Psoas muscle (tissue), 8 donors: ENCODE results near the gene VSIR. TPM values are rescaled to one million over a fixed set of nuclear protein-coding genes. Genes with fewer than 3 reads are reported as not detected.

Experiments
- ATAC-seq, 4 donors: fragments of 200-7000 bp; cut with Tn5 transposase; one replicate each; pipeline ENCODE4 v1.9.1; 2020; ENCODE audit warnings: moderate library complexity in 3 of 4, mild to moderate bottlenecking in 2 of 4
- DNase-seq, 2 donors: peaks; one replicate each; pipeline ENCODE4 v3.0.0-alpha.2; 2020
- H3K27ac ChIP-seq: fragments of 200-600 bp; one replicate; pipeline ENCODE4 v1.8.0; 2022
- H3K27me3 ChIP-seq, 3 donors: fragments of 200-600 bp in 1 of 3; one replicate each; pipeline versions ENCODE4 v1.6.1 to v1.8.0; 2013 to 2022; ENCODE audit warnings: low read length in 2 of 3, mild to moderate bottlenecking in 2 of 3, moderate library complexity in 1 of 3; ENCODE audit not compliant: insufficient read depth in 3 of 3
- H3K36me3 ChIP-seq, 2 donors: fragments of 200-600 bp in 1 of 2; one replicate each; pipeline versions ENCODE4 v1.6.1 to v1.8.0; 2013 to 2022; ENCODE audit warnings: low read depth in 1 of 2, mild to moderate bottlenecking in 1 of 2, moderate library complexity in 1 of 2; ENCODE audit not compliant: insufficient read depth in 1 of 2
- H3K4me1 ChIP-seq: fragments of 200-600 bp; one replicate; pipeline ENCODE4 v1.8.0; 2022
- H3K4me3 ChIP-seq: fragments of 200-600 bp; one replicate; pipeline ENCODE4 v1.8.0; 2022; ENCODE audit warnings: mild to moderate bottlenecking
- H3K9me3 ChIP-seq: fragments of 200-600 bp; one replicate; pipeline ENCODE4 v1.8.0; 2022
- CTCF ChIP-seq: fragments of 200-600 bp; IDR thresholded peaks from one replicate; pipeline ENCODE4 v1.8.0; 2022; ENCODE audit warnings: antibody characterized with exemption
- WGBS, 3 donors: extraction: QIAGEN DNeasy Blood & Tissue Kit; methylation state at CpG; one replicate each; pipeline versions ENCODE4 v1.1.6 to v1.1.7; 2013; 5-methylcytosine and 5-hydroxymethylcytosine counted together
- intact Hi-C, 2 donors: fragments of 100-400 bp; cut with DNase I; formaldehyde crosslinking; loops; one replicate each; pipeline versions ENCODE4 v1.11.0 to v1.14.2; 2022
- polyA plus RNA-seq, 3 donors: library from polyadenylated mRNA; stranded (reverse); fragments of 200-250 nt; gene quantifications; one replicate each; pipeline ENCODE4 v1.2.3, GENCODE V29; 2013
- total RNA-seq, 4 donors: library from RNA; stranded (reverse); fragmentation: NEBNext Ultra II Directional in 2 of 4; extraction: Animal tissue kit (Norgen Biotek cat#: 25700) in 2 of 4; gene quantifications; one replicate each; pipeline versions ENCODE4 v1.2.1 to v1.2.4, GENCODE V29; 2021 to 2023
- donor health status: healthy with polysubstance abuse.
- donor health status: DM: no; HTN: no; CAD: no; lungs with moderate emphysema.
- donor health status: Bipolar disorder and iron deficiency.
- donor health status: healthy.
- donor health status: DM: yes; HTN: yes; CAD: no.
- donor health status: DM: no; HTN: no; CAD: no.
- donor health status: DM: no; HTN: no; CAD: no.
- donor health status: DM: yes; HTN: yes; CAD: no.

The VSIR gene
- total and polyA plus RNA-seq, 7 donors = 12.5 to 21.8 (median 18.1) TPM

DNA sequence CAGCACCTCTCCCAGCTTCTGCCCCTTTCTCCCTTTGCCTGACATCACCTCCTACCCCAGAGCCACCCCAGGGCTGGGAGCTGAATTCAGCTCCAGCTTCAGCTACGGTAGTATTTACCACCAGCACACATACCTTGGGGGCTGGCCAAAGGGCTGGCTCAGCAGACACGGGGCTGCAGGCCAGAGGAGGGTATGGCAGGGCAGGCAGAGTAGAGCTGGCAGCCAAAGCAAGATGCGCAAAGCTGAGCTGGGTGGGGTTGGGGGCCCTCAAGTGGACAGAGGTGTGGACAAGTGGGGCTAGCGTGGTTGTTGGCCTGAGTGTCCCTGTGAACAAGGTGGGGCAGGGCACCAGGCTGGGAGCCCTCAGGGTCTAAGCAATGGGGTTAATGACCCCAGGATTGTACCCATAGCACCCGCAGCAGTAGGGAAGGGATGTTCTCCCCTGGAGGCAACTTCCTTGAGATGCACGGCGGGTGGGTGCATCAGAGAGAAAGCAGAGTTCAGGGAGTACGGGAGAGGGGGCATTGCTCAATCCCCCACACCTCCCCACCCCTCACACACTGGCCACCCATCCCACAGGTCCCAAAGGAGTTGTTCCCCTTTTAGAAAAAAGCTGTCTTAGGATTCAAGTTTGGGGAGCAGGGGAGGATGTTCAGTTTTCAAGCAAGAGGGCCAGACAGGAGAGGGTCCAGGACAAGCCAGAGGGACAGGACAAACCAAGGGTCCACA is 8.0 kb downstream of the VSIR start:
- Histone ChIP-seq H3K4me3 (no peak overlapping the region), H3K9me3 (no peaks in the 10 kb centered on the region)

GRCh38 chr10:71763352-71764127 is 9.8 kb downstream of the VSIR start:
- TF ChIP-seq CTCF = no peak
- ATAC-seq (no peak), DNase-seq (no peak)
- WGBS, 3 donors = 54 to 72% (median 60%) methylated on average over 11 of the region's 11 CpGs
- Histone ChIP-seq H3K9me3 (no peaks in the 10 kb centered on the region), H3K27me3 (no peaks in the 10 kb centered on the region), H3K4me3 (no peak overlapping the region), H3K4me1 (peaks cover 68% of the 10 kb centered on the region), H3K36me3 (peaks cover 2 to 12% of the 10 kb centered on the region in 2 donors), H3K27ac (no peak overlapping the region)
- intact Hi-C loops = no loop called here

More for the DNA sequence above, 8.0 kb downstream of the VSIR start:
- DNase-seq = peak in 1 of 2 donors; percentile 76
- intact Hi-C loops = no loop called here
- 29 to 32% (median 31%) methylated on average over 7 to 8 of the region's 8 CpGs for WGBS, 3 donors
- H3K27ac ChIP-seq = peak overlapping the region; percentile 81
- ATAC-seq = peak; percentile 39 to 76 (median 67)
- H3K27me3 ChIP-seq = no peaks in the 10 kb centered on the region
- H3K4me1 ChIP-seq = peaks cover 80% of the 10 kb centered on the region
- no peak for TF ChIP-seq CTCF
- H3K36me3 ChIP-seq = peaks cover 2 to 7% of the 10 kb centered on the region in 2 donors

- peaks cover 2 to 12% of the 10 kb centered on the region in 2 donors for H3K36me3 ChIP-seq
- H3K9me3 ChIP-seq = no peaks in the 10 kb centered on the region
- no peak for DNase-seq
- no peak for TF ChIP-seq CTCF
- H3K27ac ChIP-seq = no peak overlapping the region
- no peak for ATAC-seq
- peaks cover 62% of the 10 kb centered on the region for H3K4me1 ChIP-seq
- WGBS, 3 donors = 85 to 86% (median 86%) methylated on average over 5 of the region's 5 CpGs
- intact Hi-C loops = no loop called here
- H3K27me3 ChIP-seq = no peaks in the 10 kb centered on the region
- no peak overlapping the region for H3K4me3 ChIP-seq
These were observed 11.0 kb downstream of the VSIR start for GRCh38 chr10:71762324-71762723.

DNA sequence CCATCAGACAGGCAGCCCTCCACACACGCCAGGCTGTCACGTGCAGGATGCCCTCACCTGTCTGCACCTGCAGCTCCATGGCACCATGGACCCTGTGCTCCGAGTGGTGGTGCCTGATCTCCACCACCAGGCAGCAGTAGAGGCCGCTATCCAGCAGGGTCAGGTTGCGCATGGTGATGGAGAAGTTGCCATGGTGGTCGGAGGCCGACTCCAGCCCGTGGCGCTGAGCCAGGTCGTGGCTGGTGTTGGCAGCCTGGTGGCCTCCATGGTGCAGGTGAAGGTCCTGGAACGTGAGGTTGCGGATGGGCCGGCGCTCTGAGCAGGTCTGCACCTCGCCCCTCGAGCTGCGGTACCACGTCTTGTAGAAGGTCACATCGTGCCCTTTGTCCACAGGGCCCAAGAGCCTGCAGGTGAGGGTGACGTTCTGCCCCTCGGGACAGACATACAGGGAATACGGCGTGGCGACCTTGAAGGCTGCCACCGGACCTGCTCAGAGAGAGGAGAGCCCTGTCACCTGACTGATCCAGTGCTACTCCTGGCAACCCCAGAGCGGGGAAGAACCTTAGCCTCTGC is 11.7 kb downstream of the VSIR start:
- intact Hi-C loops = no loop called here
- H3K9me3 ChIP-seq = no peaks in the 10 kb centered on the region
- peaks cover 2 to 12% of the 10 kb centered on the region in 2 donors for H3K36me3 ChIP-seq
- ATAC-seq (peak in 1 of 4 donors; percentile 64), DNase-seq (no peak)
- H3K27ac ChIP-seq = peak overlapping the region; percentile 21
- no peaks in the 10 kb centered on the region for H3K27me3 ChIP-seq
- WGBS, 3 donors = 68 to 75% (median 74%) methylated on average over 26 of the region's 26 CpGs
- peaks cover 62% of the 10 kb centered on the region for H3K4me1 ChIP-seq
- peak overlapping the region; percentile 28 for H3K4me3 ChIP-seq
- no peak for TF ChIP-seq CTCF
